Cardiac fibroblast (primary cell): ENCODE data around the gene PDE4D.
"Not testable (repeated sequence)": the region's sequence is repeated elsewhere in the genome, so short reads cannot be mapped to it uniquely, and the experiment has no call there.

Source experiments
- DNase-seq, 2 donors: peaks; one replicate each; pipeline versions ENCODE4 v3.0.0 to v3.0.0-alpha.2; 2010; ENCODE audit warnings: low read depth in 2 of 2
- H3K4me3 ChIP-seq, 2 donors: replicated peaks in 1 of 2; 1 replicate in 1 of 2; 2 replicates in 1 of 2; pipeline ENCODE4 v1.5.1; 2011; ENCODE audit warnings: low read depth in 2 of 2, low read length in 2 of 2, mild to moderate bottlenecking in 2 of 2, moderate library complexity in 1 of 2
- TF ChIP-seq, protein P1 (sequence below): IDR thresholded peaks from one replicate; pipeline ENCODE4 v1.5.1; 2011; ENCODE audit warnings: low read depth, mild to moderate bottlenecking, low read length, inconsistent platforms

Gene PDE4D

DNA sequence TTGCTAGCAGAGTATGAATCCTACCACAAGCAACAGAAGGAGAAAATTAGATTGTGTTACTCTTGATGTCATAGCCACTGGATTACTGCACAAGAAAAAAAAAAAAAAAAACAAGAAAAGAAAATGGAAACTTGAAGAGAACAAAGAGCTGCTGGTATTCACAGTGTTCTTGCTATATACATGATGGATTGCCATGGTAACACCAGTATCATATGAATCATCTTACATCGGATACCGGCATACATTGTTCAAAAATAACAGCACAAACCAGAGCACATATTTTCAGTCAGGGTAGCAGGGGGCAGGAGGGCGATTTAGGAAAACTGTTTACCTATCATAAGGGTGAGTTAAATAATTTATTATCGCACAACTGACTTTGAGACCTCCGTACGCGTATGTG lies 472.9 kb downstream of the PDE4D start:
- TF ChIP-seq, protein P1, sequence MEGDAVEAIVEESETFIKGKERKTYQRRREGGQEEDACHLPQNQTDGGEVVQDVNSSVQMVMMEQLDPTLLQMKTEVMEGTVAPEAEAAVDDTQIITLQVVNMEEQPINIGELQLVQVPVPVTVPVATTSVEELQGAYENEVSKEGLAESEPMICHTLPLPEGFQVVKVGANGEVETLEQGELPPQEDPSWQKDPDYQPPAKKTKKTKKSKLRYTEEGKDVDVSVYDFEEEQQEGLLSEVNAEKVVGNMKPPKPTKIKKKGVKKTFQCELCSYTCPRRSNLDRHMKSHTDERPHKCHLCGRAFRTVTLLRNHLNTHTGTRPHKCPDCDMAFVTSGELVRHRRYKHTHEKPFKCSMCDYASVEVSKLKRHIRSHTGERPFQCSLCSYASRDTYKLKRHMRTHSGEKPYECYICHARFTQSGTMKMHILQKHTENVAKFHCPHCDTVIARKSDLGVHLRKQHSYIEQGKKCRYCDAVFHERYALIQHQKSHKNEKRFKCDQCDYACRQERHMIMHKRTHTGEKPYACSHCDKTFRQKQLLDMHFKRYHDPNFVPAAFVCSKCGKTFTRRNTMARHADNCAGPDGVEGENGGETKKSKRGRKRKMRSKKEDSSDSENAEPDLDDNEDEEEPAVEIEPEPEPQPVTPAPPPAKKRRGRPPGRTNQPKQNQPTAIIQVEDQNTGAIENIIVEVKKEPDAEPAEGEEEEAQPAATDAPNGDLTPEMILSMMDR = no peak
- DNase-seq = peak in 1 of 2 donors; percentile 18
- no peak overlapping the region for H3K4me3 ChIP-seq

DNA sequence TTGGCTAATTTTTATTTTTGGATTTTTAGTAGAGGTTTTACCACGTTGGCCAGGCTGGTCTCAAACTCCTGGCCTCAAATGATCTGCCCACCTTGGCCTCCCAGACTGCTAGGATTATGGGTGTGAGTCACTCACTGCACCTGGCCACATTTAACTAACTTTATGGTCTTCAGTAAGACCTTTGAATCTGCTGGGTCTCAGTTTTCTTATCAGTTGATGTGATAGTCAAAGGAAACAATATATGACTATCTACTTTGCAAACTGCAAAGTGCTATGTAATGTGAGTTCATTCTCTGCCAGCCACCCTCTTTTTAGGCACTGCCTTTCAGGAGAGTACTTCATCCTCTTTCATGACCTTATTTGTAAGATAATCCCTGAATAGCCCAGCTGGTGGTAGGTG lies 474.7 kb downstream of the PDE4D start:
- no peak for DNase-seq
- TF ChIP-seq, protein P1 = no peak
- H3K4me3 ChIP-seq = no peak overlapping the region

DNA sequence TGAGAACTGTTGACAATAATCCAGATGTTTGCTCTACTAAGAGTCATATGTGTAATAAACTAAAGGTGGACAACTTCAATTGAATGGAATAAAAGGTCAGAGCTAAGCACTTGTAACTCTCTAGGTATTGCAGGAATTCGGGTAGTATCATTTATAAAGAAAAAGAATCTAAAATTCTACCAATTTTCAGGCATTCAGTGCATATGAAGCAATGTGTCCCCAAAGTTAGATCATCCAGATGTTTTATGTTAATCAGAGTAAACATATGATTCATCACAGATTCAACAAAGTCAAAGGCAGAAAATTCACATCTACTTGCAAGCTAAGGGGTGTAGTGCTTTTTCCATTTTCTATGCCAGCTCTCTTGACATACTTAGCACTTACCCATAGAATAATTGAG lies 477.1 kb downstream of the PDE4D start:
- peak; percentile 8 to 59 for DNase-seq
- TF ChIP-seq, protein P1 = no peak

DNA sequence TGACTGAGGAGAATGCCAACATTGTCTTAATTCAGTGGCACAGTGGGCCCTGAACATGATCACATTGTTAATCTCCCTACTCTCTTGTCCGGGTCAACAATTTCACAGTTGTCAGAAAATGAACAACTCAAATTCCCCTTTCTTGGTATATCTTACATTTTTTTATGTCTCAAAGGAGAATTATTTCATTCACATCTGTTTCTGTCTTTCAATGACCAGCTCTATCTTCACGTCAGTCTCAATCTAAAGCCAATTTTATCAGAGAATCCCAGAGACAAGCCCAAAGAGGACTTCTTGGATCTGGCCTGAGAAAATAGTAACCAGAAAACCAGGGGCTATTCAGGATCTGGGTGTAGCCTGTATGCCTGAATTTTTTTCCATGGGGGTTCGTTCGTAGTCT lies 477.5 kb downstream of the PDE4D start:
- TF ChIP-seq, protein P1 = no peak
- no peak for DNase-seq
- no peak overlapping the region for H3K4me3 ChIP-seq

More for the DNA sequence above, 477.1 kb downstream of the PDE4D start:
- H3K4me3 ChIP-seq = no peak overlapping the region

DNA sequence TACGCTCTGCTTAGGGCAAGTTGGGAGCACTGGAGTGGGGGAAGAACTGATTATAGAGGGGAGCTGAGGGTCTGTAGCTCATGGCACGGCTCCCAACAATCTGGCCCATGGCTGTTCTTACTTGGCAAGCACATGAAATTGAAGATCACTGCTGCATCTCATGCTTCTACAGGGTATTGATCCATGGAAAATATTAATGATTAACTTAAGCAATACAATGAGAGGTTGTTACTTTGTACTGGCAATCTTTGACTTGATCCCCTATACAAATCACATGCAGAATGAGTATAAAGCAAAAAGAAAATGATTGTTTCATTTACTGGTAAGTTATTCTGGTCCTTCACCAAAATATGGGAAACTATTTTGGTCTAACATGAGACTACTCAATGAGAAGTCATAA lies 481.1 kb downstream of the PDE4D start:
- no peak overlapping the region for H3K4me3 ChIP-seq
- no peak for DNase-seq
- TF ChIP-seq, protein P1 = no peak

DNA sequence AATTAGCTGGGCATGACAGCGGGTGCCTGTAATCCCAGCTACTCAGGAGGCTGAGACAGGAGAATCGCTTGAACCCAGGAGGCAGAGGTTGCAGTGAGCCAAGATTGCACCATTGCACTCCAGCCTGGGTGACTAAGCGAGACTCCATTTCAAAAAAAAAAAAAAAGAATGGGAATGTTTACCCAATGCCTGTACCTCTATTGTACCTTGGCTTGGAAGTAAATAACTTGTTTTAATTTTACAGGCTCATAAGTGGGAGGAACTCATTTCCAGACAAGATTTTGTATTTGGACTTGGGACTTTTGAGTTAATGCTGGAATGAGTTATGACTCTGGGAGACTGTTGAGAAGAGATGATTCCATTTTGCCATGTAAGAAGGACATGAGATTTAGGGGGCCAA lies 484.5 kb downstream of the PDE4D start:
- not testable (repeated sequence) for H3K4me3 ChIP-seq, DNase-seq

DNA sequence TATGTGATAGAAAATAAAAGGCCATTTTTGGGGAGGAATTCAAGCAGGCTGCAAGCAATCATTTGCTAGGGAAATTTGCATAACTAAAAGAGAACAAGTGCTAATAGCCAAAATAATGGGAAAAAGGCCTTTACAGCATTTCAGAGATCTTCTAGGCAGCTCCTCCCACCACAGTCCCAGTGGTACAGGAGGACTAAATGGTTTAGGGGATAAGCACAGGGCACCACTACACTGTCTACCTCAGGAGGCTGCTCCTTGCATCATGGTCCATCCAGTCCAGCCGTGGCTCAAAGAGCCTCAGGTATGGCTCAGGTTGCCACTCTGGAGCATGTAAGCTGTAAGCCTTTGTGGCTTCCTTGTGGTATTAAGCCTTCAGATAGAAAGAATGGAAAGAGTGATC lies 485.6 kb downstream of the PDE4D start:
- TF ChIP-seq, protein P1 = no peak
- DNase-seq = no peak
- H3K4me3 ChIP-seq = no peak overlapping the region
